ENCODE measurements around the gene AATF.

- TF ChIP-seq, protein P1, sequence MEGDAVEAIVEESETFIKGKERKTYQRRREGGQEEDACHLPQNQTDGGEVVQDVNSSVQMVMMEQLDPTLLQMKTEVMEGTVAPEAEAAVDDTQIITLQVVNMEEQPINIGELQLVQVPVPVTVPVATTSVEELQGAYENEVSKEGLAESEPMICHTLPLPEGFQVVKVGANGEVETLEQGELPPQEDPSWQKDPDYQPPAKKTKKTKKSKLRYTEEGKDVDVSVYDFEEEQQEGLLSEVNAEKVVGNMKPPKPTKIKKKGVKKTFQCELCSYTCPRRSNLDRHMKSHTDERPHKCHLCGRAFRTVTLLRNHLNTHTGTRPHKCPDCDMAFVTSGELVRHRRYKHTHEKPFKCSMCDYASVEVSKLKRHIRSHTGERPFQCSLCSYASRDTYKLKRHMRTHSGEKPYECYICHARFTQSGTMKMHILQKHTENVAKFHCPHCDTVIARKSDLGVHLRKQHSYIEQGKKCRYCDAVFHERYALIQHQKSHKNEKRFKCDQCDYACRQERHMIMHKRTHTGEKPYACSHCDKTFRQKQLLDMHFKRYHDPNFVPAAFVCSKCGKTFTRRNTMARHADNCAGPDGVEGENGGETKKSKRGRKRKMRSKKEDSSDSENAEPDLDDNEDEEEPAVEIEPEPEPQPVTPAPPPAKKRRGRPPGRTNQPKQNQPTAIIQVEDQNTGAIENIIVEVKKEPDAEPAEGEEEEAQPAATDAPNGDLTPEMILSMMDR (IDR thresholded peaks at IDR 0.05; ENCODE audit: low read length): no peak
- no peak for TF ChIP-seq EZH2 (IDR thresholded peaks at IDR 0.05; ENCODE audit: borderline replicate concordance, low read length)
Measured at GRCh38 chr17:36934692-36935630, 13.8 kb upstream of the AATF start.
